Activated CD4-positive, alpha-beta T cell treated with anti-CD3 and anti-CD28 coated beads, Interleukin-2, amount 10 ng/mL, durations not matched to agents 24 days and 14 days (primary cell): ENCODE data around the gene LCE5A. TPM values are rescaled to one million over a fixed set of nuclear protein-coding genes. Genes with fewer than 3 reads are reported as not detected.
"Not testable (repeated sequence)": the region's sequence is repeated elsewhere in the genome, so short reads cannot be mapped to it uniquely, and the experiment has no call there.

Experiments used
- DNase-seq: peaks from one replicate; pipeline ENCODE4 v3.0.0; 2022
- H3K27ac Mint-ChIP-seq: one replicate; pipeline ENCODE4 v1.8.0; 2022; ENCODE audit warnings: mild to moderate bottlenecking, mixed read lengths
- H3K27me3 Mint-ChIP-seq: one replicate; pipeline ENCODE4 v1.8.0; 2022; ENCODE audit warnings: mixed read lengths
- H3K36me3 Mint-ChIP-seq: one replicate; pipeline ENCODE4 v1.8.0; 2022; ENCODE audit warnings: low read depth, mild to moderate bottlenecking, mixed read lengths
- H3K4me1 Mint-ChIP-seq: one replicate; pipeline ENCODE4 v1.8.0; 2021; ENCODE audit warnings: mixed read lengths
- H3K4me3 Mint-ChIP-seq: one replicate; pipeline ENCODE4 v1.8.0; 2022; ENCODE audit warnings: mild to moderate bottlenecking, moderate library complexity, mixed read lengths
- H3K9me3 Mint-ChIP-seq: one replicate; pipeline ENCODE4 v1.8.0; 2021; ENCODE audit warnings: mixed read lengths
- intact Hi-C: fragments of 100-400 bp; cut with micrococcal nuclease; formaldehyde crosslinking; loops from one replicate; pipeline ENCODE4 v1.15.1; 2023
- total RNA-seq: library from RNA; stranded (reverse); gene quantifications from 2 replicates; pipeline ENCODE4 v1.2.3, GENCODE V29; 2022

LCE5A gene
- not detected in 2 replicates for total RNA-seq

- intact Hi-C loops: no loop called here
- H3K9me3 Mint-ChIP-seq: no peaks in the 10 kb centered on the region
Observed at GRCh38 chr1:152510503-152510902, at the start of gene LCE5A. Gene LCE5A, plus strand, starts transcription at chr1:152510803. Its CDS starts 732 bp downstream, at chr1:152511535.

DNA sequence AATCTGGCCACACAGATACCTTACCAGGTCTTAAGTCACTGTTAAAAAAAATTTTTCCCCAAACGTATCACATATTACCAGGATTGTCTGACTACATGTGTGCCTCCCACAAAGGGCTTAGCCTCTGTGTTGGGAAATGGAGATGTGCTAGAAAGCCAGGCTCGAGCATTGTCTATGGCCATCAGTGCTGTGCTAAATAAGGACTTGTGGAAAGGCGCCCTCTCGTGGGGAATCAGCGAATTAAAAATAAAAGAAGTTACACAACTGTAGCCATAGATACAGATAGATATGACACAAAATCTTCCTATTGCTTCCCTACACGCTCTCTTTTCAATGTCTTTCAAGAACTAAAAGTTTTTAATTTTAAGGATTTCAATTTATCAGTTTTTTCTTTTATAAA is 49.1 kb upstream of the LCE5A start:
- Mint-ChIP-seq H3K9me3 (no peaks in the 10 kb centered on the region), H3K4me3 (peak overlapping the region; percentile 64), H3K27ac (peak overlapping the region; percentile 69), H3K27me3 (peaks cover 24% of the 10 kb centered on the region), H3K4me1 (peaks cover 23% of the 10 kb centered on the region), H3K36me3 (no peaks in the 10 kb centered on the region)
- intact Hi-C loops: loop anchor here (2.0 kb wide), 1 partner anchor 413 kb away; no protein-coding TSS in a partner anchor
- peak; percentile 88 for DNase-seq

More at GRCh38 chr1:152510503-152510902, at the start of gene LCE5A:
- H3K27me3 Mint-ChIP-seq: peaks cover 41% of the 10 kb centered on the region
- no peaks in the 10 kb centered on the region for H3K4me1 Mint-ChIP-seq
- no peak within 1 kb of the TSS for H3K27ac Mint-ChIP-seq
- DNase-seq: no peak
- H3K36me3 Mint-ChIP-seq: no peaks in the 10 kb centered on the region
- H3K4me3 Mint-ChIP-seq: no peak within 1 kb of the TSS

GRCh38 chr1:152462636-152463035 is 48.0 kb upstream of the LCE5A start:
- Mint-ChIP-seq H3K27me3 (peaks cover 24% of the 10 kb centered on the region), H3K4me3 (no peak overlapping the region), H3K9me3 (no peaks in the 10 kb centered on the region), H3K36me3 (no peaks in the 10 kb centered on the region), H3K4me1 (peaks cover 23% of the 10 kb centered on the region), H3K27ac (no peak overlapping the region)
- intact Hi-C loops: no loop called here
- DNase-seq: peak; percentile 46

GRCh38 chr1:152466217-152466616 is 44.4 kb upstream of the LCE5A start:
- no peak for DNase-seq
- no peaks in the 10 kb centered on the region for H3K36me3 Mint-ChIP-seq
- H3K4me1 Mint-ChIP-seq: peaks cover 2% of the 10 kb centered on the region
- no peak overlapping the region for H3K4me3 Mint-ChIP-seq
- peaks cover 26% of the 10 kb centered on the region for H3K27me3 Mint-ChIP-seq
- no peaks in the 10 kb centered on the region for H3K9me3 Mint-ChIP-seq
- H3K27ac Mint-ChIP-seq: no peak overlapping the region
- intact Hi-C loops: no loop called here

GRCh38 chr1:152473887-152474537 is 36.6 kb upstream of the LCE5A start:
- H3K4me3 Mint-ChIP-seq: no peak overlapping the region
- intact Hi-C loops: no loop called here
- peak; percentile 27 for DNase-seq
- H3K4me1 Mint-ChIP-seq: no peaks in the 10 kb centered on the region
- no peak overlapping the region for H3K27ac Mint-ChIP-seq
- H3K27me3 Mint-ChIP-seq: peaks cover 3% of the 10 kb centered on the region
- H3K9me3 Mint-ChIP-seq: peaks cover 25% of the 10 kb centered on the region
- no peaks in the 10 kb centered on the region for H3K36me3 Mint-ChIP-seq

DNA sequence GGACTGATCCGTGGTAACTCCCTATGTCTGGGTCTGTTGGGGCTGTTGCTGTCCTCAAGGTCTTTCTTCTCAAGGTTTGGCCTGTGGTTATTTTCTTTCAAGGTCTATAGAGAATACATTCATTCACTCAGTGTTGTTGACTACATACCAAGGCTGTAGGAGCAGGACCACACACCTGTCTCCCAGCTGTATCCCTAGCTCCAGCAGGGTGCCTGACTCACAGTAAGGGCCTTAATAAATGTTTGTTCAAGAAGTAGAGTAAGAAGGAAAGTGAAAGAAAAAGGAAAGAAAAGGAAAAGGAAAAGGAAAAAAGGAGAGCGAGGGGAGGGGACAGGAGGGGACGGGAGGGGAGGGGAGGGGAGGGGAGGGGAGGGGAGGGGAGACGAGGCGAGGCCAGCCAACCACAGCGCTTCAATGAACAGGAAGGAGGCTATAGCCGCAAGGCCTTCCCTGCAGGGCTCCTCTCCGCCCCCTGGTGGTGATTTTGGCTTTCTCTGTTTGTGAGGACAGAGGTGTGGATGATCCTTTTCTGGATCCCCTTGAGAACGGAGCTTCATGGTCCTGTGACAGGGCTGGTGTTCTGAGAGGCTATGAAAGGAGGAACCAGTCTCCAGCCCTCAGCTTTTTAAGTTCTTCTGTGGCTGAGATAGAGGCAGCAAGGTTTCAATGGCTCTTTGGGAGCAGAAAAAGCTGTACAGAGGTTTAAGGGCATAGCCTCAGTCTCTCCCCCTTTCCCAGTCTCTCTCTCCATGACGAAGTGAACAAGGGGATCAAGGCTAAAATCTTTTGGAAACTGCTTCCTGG is 30.6 kb upstream of the LCE5A start:
- peaks cover 29% of the 10 kb centered on the region for H3K9me3 Mint-ChIP-seq
- no peak overlapping the region for H3K27ac Mint-ChIP-seq
- intact Hi-C loops: no loop called here
- peak overlapping the region; percentile 28 for H3K4me3 Mint-ChIP-seq
- H3K27me3 Mint-ChIP-seq: no peaks in the 10 kb centered on the region
- peaks cover 3% of the 10 kb centered on the region for H3K4me1 Mint-ChIP-seq
- peak; percentile 82 for DNase-seq
- no peaks in the 10 kb centered on the region for H3K36me3 Mint-ChIP-seq

DNA sequence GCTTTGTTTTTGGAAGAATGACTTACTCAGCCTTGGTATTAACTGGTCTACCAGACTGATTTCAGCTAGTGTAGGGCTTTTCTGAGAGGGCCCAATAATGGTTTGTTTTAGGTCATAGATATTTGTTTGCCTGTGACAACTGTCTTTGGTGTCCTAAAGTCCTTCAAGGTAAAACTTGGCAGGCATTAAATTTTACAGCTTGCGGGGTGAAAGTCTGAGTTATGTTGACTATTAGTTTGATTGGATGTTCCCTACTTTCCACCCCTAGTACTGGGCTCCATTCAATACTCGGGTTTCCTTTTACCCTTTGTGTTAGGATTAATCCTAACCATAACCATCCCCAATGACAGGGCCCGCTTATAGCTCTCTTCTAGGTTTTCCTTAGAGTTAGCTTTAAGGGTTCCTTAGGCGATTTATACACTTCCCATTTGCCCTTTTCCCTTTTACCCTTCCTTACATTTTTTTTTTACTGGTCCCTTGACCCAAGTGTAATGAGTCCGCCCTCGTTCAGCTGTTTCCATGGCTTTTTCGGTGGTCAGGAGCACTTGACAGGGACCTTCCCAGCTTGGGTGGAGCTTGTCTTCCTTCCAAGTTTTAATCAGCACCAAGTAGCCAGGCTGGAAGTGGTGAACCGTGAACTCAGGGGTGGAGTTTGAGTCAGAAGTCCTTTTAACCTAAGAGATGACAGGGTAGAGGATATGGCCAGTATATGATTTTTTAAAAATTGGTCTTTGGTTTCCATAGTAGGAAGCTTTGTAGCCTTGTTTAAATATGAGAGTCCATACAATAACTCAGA is 28.5 kb upstream of the LCE5A start:
- Mint-ChIP-seq H3K27me3 (no peaks in the 10 kb centered on the region), H3K27ac (no peak overlapping the region), H3K9me3 (peaks cover 16% of the 10 kb centered on the region), H3K4me3 (no peak overlapping the region), H3K36me3 (no peaks in the 10 kb centered on the region), H3K4me1 (peaks cover 3% of the 10 kb centered on the region)
- intact Hi-C loops: no loop called here
- peak; percentile 39 for DNase-seq

GRCh38 chr1:152486400-152487006 is 24.1 kb upstream of the LCE5A start:
- no peak overlapping the region for H3K27ac Mint-ChIP-seq
- no peaks in the 10 kb centered on the region for H3K36me3 Mint-ChIP-seq
- H3K27me3 Mint-ChIP-seq: peaks cover 2% of the 10 kb centered on the region
- H3K4me3 Mint-ChIP-seq: no peak overlapping the region
- intact Hi-C loops: no loop called here
- H3K4me1 Mint-ChIP-seq: no peaks in the 10 kb centered on the region
- DNase-seq: peak; percentile 52
- no peaks in the 10 kb centered on the region for H3K9me3 Mint-ChIP-seq

DNA sequence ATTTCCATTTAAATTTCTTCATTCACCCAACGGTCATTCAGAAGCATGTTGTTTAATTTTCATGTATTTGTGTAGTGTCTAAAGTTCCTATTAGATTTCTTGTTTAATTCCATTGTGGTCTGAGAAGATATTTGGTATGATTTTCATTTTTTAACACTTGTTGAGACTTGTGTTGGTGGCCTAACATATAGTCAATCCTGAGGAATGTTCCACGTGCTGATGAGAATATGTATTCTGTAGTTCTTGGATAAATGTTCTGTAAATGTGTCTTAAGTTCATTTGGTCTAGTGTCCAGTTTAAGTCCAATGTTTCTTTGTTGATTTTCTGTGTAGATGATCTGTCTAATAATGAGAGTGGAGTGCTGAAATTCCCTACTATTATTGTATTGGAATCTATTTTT is 22.7 kb upstream of the LCE5A start:
- DNase-seq: peak; percentile 1
- no peaks in the 10 kb centered on the region for H3K9me3 Mint-ChIP-seq
- H3K4me3 Mint-ChIP-seq: no peak overlapping the region
- H3K4me1 Mint-ChIP-seq: no peaks in the 10 kb centered on the region
- peaks cover 2% of the 10 kb centered on the region for H3K27me3 Mint-ChIP-seq
- intact Hi-C loops: no loop called here
- no peaks in the 10 kb centered on the region for H3K36me3 Mint-ChIP-seq
- no peak overlapping the region for H3K27ac Mint-ChIP-seq

DNA sequence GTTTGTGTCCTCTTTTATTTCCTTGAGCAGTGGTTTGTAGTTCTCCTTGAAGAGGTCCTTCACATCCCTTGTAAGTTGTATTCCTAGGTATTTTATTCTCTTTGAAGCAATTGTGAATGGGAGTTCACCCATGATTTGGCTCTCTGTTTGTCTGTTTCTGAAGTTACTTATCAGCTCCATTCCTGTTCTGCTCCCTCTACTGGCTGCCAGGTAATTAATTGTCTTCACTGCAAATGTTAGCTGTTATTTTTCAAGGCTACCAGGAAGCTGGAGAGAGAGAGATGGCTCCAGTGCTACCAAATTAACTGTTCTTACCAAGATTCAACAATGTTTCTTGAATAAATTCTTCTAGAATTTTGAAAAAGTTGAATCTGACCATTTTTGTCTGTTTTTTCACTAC is 19.1 kb upstream of the LCE5A start:
- H3K9me3 Mint-ChIP-seq, H3K27ac Mint-ChIP-seq, DNase-seq, H3K4me3 Mint-ChIP-seq, H3K27me3 Mint-ChIP-seq, H3K36me3 Mint-ChIP-seq, intact Hi-C loops, H3K4me1 Mint-ChIP-seq: not testable (repeated sequence)

DNA sequence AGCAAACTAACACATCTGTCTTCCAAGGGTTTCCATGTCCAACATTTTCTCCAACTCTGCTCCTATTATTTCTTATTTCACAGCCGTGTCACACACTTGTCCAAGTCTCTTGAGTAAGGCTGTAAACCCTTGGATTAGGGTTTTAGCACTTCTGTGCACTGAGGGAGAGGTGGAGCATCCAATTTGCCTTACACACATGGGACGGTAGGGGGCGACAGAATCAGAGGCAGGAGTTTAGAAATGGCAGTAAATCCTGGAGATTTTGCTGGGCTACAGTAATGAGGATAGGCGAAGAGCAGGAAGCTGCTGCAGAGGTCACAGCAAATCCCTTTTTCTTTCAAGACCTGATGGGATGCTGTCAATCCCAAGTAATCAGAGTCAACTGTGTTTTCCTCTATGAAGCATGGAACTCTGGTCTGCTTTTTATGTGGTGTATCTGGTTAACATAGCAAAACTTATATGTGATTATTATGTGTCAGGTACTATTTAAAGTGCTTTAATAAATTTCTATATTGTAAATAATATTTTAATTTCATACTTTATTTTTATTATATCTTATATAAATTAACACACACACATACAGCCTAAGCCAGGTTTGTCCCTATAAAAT is 15.4 kb upstream of the LCE5A start:
- intact Hi-C loops: no loop called here
- DNase-seq: peak; percentile 75

GRCh38 chr1:152497273-152497672 is 13.3 kb upstream of the LCE5A start:
- intact Hi-C loops: no loop called here
- no peaks in the 10 kb centered on the region for H3K9me3 Mint-ChIP-seq
- DNase-seq: no peak

More for the DNA sequence above, 15.4 kb upstream of the LCE5A start:
- H3K27ac Mint-ChIP-seq: no peak overlapping the region
- H3K36me3 Mint-ChIP-seq: no peaks in the 10 kb centered on the region
- no peaks in the 10 kb centered on the region for H3K9me3 Mint-ChIP-seq
- no peaks in the 10 kb centered on the region for H3K4me1 Mint-ChIP-seq
- no peak overlapping the region for H3K4me3 Mint-ChIP-seq
- peaks cover 1% of the 10 kb centered on the region for H3K27me3 Mint-ChIP-seq

DNA sequence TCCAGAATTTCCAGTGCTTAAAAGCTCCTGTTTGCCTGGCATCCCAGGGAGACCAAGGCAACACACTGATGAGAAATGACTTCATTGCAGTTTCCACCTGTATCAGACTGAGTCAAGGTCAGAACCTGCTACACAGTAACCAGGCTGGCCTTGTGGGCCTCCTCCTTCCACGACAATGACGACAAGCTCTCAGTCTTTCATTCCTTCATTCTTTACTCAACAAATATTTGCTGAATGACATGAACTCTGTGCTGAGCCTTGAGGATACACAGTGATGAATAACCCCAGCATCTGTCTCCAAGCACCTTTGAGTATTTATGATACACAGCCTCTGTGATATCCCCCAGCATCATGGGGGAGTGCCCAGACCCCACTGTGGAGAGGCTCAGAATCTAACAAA is 8.9 kb upstream of the LCE5A start:
- intact Hi-C loops: no loop called here
- H3K4me3 Mint-ChIP-seq: no peak overlapping the region
- peaks cover 7% of the 10 kb centered on the region for H3K27me3 Mint-ChIP-seq
- H3K4me1 Mint-ChIP-seq: no peaks in the 10 kb centered on the region
- no peak overlapping the region for H3K27ac Mint-ChIP-seq
- H3K36me3 Mint-ChIP-seq: no peaks in the 10 kb centered on the region
- H3K9me3 Mint-ChIP-seq: no peaks in the 10 kb centered on the region
- no peak for DNase-seq

More at GRCh38 chr1:152497273-152497672, 13.3 kb upstream of the LCE5A start:
- Mint-ChIP-seq H3K36me3 (no peaks in the 10 kb centered on the region), H3K27ac (no peak overlapping the region), H3K27me3 (peaks cover 1% of the 10 kb centered on the region), H3K4me3 (no peak overlapping the region), H3K4me1 (no peaks in the 10 kb centered on the region)
